Measurements from ENCODE around the gene C1R.

DNA sequence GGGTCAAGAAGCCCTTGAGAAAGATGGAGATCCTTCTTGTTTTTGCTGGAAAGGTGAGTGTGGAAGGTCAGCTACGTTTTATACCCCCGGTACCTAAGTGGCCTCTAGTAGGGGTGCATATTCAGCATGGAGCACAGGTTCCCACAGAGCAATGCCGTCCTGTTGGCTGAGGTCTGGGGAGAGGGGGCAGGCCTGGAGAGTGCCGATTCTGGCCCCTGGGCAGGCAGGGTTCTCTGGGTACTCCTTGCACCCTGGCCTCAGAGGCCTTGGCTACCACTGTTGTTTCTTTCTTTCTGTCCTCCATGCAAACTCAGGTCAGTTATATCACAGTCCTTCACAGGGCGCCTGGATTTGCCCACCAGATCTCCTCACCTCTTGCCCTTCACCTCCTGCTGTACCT is 27.9 kb upstream of the C1R start:
- TF ChIP-seq CTCF (IDR thresholded peaks at IDR 0.05 in 4 of 5, conservative IDR thresholded peaks at IDR 0.05 in 1 of 5) (no peak), POLR2A (IDR thresholded peaks at IDR 0.05) (no peak)

Measured in gastrocnemius medialis (tissue), 4 donors.